GM20000 (cell line): ENCODE data around the gene PNMA8A.

Source experiments
- DNase-seq: peaks from one replicate; pipeline ENCODE4 v3.0.0; 2012; ENCODE audit warnings: low spot score
- CTCF ChIP-seq: IDR thresholded peaks from 2 replicates; pipeline ENCODE4 v1.5.1; 2012; ENCODE audit warnings: mild to moderate bottlenecking, control low read depth; ENCODE audit errors: extremely low read depth, missing control alignments

The PNMA8A gene

GRCh38 chr19:46452186-46452585 lies 19.2 kb downstream of the PNMA8A start:
- no peak for DNase-seq
- no peak for TF ChIP-seq CTCF

GRCh38 chr19:46451352-46451751 lies 20.0 kb downstream of the PNMA8A start:
- TF ChIP-seq CTCF, result no peak
- no peak for DNase-seq

- TF ChIP-seq CTCF, result no peak
- DNase-seq, result no peak
These were observed 20.6 kb downstream of the PNMA8A start for GRCh38 chr19:46450737-46451136.

GRCh38 chr19:46449228-46449627 lies 22.1 kb downstream of the PNMA8A start:
- no peak for TF ChIP-seq CTCF
- no peak for DNase-seq

GRCh38 chr19:46448601-46449000 lies 22.8 kb downstream of the PNMA8A start:
- TF ChIP-seq CTCF, result no peak

GRCh38 chr19:46447824-46448223 lies 23.5 kb downstream of the PNMA8A start:
- no peak for TF ChIP-seq CTCF

More at GRCh38 chr19:46448601-46449000, 22.8 kb downstream of the PNMA8A start:
- DNase-seq, result no peak

GRCh38 chr19:46447006-46447405 lies 24.4 kb downstream of the PNMA8A start:
- TF ChIP-seq CTCF, result no peak
- DNase-seq, result no peak

More at GRCh38 chr19:46447824-46448223, 23.5 kb downstream of the PNMA8A start:
- DNase-seq, result no peak
